ENCODE measurements around the gene ANKRD49. TPM values are rescaled to one million over a fixed set of nuclear protein-coding genes. Genes with fewer than 3 reads are reported as not detected.

ANKRD49 gene
- total and polyA plus RNA-seq, 2 of the 8 experiments (the other 6 are each of a cell fraction or from before 2014, with no cell fraction given): 7.4 to 12.2 TPM

GRCh38 chr11:94459576-94459975 lies 34.2 kb upstream of the ANKRD49 start (continued):
- TF ChIP-seq SAP30 (IDR thresholded peaks at IDR 0.05; ENCODE audit: insufficient read depth, insufficient replicate concordance, low read length): no peak
- TF ChIP-seq TBP (IDR thresholded peaks at IDR 0.05; ENCODE audit: low read depth, low read length): no peak
- no peak for TF ChIP-seq MAX (IDR thresholded peaks at IDR 0.05)
- TF ChIP-seq HDAC2 (IDR thresholded peaks at IDR 0.05; ENCODE audit: borderline replicate concordance in 1 of 2, low read depth in 2 of 2, low read length in 2 of 2): no peak
- no peak for TF ChIP-seq RXRA (IDR thresholded peaks at IDR 0.05; ENCODE audit: insufficient read depth, low read depth, low read length)
- TF ChIP-seq ZNF274 (IDR thresholded peaks at IDR 0.05; ENCODE audit: borderline replicate concordance, extremely low read depth, low read length): no peak
- TF ChIP-seq TAF7 (optimal IDR thresholded peaks at IDR 0.05; ENCODE audit: borderline replicate concordance, low read depth, low read length): no peak

All from H1 (cell line).